HG03571 (cell line): ENCODE data around the gene CADM4.
"Not testable (repeated sequence)": the region's sequence is repeated elsewhere in the genome, so short reads cannot be mapped to it uniquely, and the experiment has no call there.

Experiments
- ATAC-seq: cut with Tn5 transposase; IDR thresholded peaks from one replicate; pipeline ENCODE4 v1.9.1; 2021; ENCODE audit not compliant: unreplicated experiment

The CADM4 gene

GRCh38 chr19:43639519-43640423, at the start of gene CADM4:
CADM4 (minus strand) TSS chr19:43639850; CDS start chr19:43639790, 60 bp downstream.
- no peak for ATAC-seq

DNA sequence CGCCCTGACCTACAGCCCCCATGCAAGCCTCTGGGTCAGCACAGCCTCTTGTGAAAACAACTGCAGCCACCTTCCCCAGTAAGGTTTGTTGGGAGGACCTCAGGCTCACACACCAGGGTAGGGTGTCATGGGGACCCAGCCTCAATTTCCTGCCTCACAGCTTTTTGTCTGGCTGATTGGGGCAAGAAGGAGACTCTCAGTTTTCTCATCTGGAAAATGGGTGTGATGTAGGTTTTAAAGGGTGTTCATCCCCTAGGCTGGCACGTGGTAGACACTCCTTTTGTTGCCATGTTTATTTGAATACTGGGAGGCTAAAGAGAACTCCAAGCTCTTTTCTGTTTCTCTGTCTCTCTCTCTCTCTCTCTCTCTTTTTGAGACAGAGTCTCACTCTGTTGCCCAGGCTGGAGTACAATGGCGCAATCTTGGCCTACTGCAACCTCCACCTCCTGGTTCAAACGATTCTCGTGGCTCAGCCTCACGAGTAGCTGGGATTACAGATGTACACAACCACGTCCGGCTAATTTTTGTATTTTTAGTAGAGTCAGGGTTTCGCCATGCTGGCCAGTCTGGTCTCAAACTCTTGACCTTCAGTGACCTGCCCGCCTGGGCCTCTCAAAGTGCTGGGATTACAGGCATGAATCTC, 48.5 kb upstream of the CADM4 start:
- ATAC-seq = no peak

GRCh38 chr19:43687660-43687997, 48.0 kb upstream of the CADM4 start:
- no peak for ATAC-seq

DNA sequence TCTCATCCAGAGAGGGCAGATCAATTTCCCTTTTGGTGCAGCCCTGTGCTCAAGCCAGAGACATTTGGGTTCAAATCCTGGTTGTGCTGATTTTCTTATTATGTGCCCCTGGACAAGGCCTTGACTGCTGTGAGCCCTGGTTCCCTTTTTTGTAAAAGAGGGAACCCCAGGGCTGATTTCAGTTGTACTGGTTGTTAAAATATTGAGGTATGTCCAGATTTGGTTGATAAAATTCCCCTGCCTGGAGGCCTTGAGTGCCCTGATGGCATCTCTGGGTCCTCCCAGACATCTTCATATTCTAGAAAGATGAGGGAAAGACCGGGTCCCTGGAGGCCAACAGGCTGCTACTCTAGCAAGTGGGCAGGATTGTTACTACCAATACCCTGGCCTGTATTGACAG, 44.7 kb upstream of the CADM4 start:
- no peak for ATAC-seq

GRCh38 chr19:43683905-43684304, 44.3 kb upstream of the CADM4 start:
- no peak for ATAC-seq

DNA sequence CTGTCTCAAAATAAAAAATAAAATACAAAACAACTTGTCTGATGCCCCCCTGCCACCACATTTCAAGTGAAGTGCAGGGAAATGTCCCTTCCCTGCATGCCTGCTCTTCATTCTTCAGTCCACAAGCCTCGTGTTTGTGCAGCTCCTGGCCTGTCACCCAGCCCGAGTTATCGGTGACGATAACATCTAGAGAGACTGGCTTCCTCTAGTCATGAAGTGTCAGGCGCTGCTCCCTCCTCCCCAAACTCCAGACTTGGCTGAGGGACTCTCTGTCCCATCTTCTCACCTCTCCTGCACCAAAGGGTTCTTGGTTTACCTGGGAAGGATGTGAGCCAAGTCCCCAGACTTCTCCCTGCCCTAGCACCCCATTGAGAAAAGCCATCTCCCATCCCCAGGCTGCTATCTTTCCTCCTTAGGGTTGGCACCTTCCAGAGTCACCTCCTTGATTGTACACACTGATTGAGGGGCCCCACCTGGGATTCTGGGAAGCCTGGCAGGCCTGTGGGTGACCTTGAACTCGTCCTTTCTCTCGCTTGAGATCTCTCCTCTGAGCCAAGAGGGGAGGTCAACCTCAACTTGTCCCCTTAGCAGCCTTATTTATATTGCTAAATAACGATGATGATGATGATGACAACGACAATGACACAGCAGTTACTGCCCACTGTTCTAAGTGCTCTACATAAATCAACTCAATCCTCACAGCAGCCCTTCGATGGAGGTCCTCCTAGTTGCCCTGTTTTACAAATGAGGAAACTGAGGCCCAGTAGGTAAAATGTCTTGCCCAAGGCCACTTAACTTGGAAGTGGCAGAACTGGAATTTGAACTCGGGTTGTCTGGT, 43.4 kb upstream of the CADM4 start:
- ATAC-seq = no peak

DNA sequence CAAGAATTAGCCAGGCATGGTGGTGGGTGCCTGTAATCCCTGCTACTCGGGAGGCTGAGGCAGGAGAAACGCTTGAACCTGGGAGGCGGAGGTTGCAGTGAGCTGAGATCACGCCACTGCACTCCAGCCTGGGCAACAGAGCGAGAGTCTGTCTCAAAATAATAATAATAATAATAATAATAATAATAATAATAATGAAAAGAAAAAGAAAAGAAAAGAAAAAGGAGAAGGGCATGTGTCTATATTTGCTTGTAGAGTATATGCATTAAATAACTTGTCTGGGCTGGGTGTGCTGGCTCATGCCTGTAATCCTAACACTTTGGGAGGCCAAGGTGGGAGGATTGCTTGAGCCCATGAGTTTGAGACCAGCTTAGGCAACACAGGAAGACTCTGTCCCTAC, 42.6 kb upstream of the CADM4 start:
- ATAC-seq = not testable (repeated sequence)

GRCh38 chr19:43681821-43682220, 42.2 kb upstream of the CADM4 start:
- ATAC-seq = no peak

DNA sequence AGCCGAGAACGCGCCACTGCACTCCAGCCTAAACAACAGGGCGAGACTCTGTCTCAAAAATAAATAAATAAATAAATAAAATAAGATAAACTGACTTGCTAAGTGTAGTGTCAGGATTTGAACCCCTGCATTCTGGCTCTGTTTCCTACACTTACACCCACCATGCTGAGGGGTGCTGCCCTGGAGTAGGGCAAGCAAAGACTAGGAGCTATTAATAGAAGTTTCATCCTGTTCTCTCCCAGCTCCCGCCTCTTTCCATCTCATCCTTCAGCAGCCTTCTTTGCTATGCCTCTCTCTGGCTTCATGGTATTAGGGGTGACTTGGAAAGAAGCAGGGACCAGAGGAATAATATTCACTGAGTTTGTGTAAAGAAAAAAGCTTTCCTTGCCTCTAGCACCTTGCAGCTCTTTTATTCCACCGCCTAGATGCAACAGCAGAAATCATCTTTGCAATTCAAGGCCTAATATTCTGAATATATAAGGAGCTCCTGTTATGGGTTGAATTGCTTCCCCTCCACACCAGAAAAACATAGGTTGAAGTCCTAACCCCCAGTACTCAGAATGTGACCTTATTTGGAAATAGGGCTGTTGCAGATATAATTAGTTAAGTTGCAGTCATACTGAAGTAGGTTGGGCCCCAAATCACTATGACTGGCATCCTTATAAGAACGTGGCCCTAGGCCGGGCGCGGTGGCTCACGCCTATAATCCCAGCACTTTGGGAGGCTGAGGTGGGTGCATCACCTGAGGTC, 39.0 kb upstream of the CADM4 start:
- no peak for ATAC-seq

- no peak for ATAC-seq
Measured at GRCh38 chr19:43675906-43676305, 36.3 kb upstream of the CADM4 start.

- ATAC-seq = no peak
Measured at GRCh38 chr19:43675269-43675879, 35.7 kb upstream of the CADM4 start.

- no peak for ATAC-seq
Measured at GRCh38 chr19:43674596-43674995, 34.9 kb upstream of the CADM4 start.

DNA sequence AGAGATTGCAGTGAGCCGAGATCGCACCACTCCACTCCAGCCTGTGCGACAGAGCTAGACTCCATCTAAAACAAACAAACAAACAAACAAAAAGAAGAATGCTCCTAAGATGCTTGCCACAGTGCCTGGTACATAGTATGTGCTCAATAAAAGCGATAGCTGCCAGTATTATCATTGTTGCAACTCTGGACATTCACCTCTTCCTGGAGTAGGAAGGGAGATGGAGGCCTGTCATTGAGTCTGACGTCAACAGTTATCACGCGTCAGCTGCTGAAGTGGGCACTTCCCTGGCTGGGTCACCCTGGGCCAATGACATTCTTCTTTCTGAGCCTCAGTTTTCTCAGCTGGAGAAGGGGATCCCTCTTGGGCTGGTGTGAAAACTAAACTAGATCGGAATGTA, 34.5 kb upstream of the CADM4 start:
- no peak for ATAC-seq

- no peak for ATAC-seq
Measured at GRCh38 chr19:43673637-43674036, 34.0 kb upstream of the CADM4 start.

DNA sequence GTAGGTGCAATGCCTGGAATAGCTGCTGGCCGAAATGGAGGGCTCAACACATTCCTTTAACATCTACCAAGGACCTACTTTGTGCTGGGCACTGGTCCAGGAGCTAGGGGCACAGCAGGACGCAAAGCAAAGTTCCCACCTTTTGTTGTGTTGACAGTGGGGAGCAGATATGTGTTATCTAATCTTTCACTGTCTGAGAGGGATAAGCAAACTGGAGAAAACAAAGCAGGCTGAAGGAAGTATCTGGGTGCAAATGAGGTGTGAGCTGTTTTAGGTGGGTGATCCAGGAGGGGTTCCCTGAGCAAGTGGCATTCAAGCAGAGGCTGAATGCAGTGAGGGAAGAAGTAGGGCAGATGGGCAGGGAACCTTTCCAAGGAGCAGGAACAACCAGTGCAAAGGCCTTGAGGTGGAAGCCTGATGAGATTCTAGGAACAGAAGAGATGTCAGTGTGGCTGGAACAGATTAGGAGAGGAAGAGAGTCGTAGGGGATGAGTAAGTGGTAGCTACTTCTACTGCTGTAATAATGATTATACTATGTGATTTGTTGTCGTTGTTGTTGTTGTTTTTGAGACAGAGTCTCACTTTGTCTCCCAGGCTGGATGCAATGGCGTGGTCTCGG, 32.5 kb upstream of the CADM4 start:
- no peak for ATAC-seq

- ATAC-seq = peak; percentile 79
Measured at GRCh38 chr19:43668406-43669109, 28.9 kb upstream of the CADM4 start.

DNA sequence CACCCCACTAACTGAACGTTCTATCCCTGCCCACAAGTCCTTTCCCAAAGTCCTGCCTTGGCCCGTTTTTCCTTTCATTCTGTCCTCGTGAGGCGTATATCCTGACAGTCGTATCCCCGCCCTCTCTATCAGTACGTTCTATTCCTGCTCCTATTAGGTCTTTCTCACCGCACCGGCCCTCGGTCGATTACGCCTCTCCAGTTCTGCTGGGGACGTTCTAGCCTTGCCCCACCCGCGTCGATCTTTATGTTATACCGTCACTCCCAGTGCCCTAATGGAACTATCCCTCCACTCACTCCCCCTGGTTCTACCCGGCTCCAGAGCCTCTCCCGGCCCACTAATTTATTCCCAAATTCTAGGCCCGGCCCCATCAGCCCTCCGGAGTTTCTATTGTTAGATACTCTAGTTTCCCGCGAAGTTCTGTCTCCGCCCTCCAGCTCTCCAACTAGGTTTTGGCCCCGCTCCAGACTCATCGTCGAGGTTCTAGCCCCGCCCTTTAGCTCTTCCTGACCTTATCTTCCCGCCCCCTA, 28.3 kb upstream of the CADM4 start:
- ATAC-seq = no peak

- ATAC-seq = no peak
Measured at GRCh38 chr19:43667126-43667875, 27.7 kb upstream of the CADM4 start.
